AG04450 (cell line): ENCODE results near the gene SEPSECS. TPM values are rescaled to one million over a fixed set of nuclear protein-coding genes. Genes with fewer than 3 reads are reported as not detected.

Experiments used
- CTCF ChIA-PET: fragments of 300-600, 350-600 bp; formaldehyde crosslinking; extraction: SDS; loops from one replicate; lab custom pipeline; 2022; ENCODE audit warnings: antibody characterized with exemption, inconsistent platforms; lab: Charles Lee
- POLR2A ChIA-PET: fragments of 350-600 bp; formaldehyde crosslinking; extraction: SDS; loops from one replicate; lab custom pipeline; 2021; ENCODE audit warnings: antibody characterized with exemption, inconsistent platforms; lab: Yijun Ruan, JAX
- DNase-seq: peaks from one replicate; pipeline ENCODE4 v3.0.0-alpha.2; 2011; ENCODE audit warnings: low read depth, low spot score
- H3K27ac ChIP-seq: one replicate; pipeline ENCODE4 v1.5.1; 2012; ENCODE audit warnings: low read depth, low read length, control low read depth
- H3K27me3 ChIP-seq: one replicate; pipeline ENCODE4 v1.6.0; 2012; ENCODE audit warnings: low read length; ENCODE audit not compliant: control insufficient read depth, insufficient read depth
- H3K4me3 ChIP-seq: 2 replicates; pipeline ENCODE4 v1.5.1; 2011; ENCODE audit warnings: mild to moderate bottlenecking, low read depth, low read length, control low read depth
- H3K9me3 ChIP-seq: 2 replicates; pipeline ENCODE4 v1.5.1; 2012; ENCODE audit warnings: low read length; ENCODE audit not compliant: control insufficient read depth, insufficient read depth
- polyA plus RNA-seq: library from polyadenylated mRNA; depleted of rRNA; stranded (reverse); fragments of >200 nt; gene quantifications from 2 replicates; pipeline ENCODE4 v1.2.3, GENCODE V29; 2011
- TF ChIP-seq, protein P1 (sequence below): IDR thresholded peaks from 2 replicates; pipeline ENCODE4 v1.5.1; 2011; ENCODE audit warnings: low read depth, low read length, control low read depth, inconsistent platforms

SEPSECS gene
- polyA plus RNA-seq, 1 experiment, result 6.2 TPM

DNA sequence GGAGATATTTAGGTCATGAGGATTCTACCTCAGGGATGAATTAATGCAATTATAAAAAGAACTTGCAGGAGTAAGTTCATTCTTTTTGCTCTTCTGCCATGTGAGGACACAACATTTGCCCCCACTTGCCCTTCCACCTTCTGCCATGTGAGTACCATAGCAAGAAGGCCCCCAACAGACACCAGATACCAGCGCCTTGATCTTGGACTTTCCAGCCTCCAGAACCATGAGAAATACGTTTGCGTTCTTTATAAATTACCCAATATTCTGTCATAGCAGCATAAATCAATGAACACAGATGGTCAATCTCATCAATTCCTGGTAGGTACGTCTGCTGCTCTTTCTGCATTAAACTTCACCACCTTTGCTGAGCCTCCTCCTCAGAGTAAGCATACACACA is 5.7 kb upstream of the SEPSECS start:
- TF ChIP-seq, protein P1, sequence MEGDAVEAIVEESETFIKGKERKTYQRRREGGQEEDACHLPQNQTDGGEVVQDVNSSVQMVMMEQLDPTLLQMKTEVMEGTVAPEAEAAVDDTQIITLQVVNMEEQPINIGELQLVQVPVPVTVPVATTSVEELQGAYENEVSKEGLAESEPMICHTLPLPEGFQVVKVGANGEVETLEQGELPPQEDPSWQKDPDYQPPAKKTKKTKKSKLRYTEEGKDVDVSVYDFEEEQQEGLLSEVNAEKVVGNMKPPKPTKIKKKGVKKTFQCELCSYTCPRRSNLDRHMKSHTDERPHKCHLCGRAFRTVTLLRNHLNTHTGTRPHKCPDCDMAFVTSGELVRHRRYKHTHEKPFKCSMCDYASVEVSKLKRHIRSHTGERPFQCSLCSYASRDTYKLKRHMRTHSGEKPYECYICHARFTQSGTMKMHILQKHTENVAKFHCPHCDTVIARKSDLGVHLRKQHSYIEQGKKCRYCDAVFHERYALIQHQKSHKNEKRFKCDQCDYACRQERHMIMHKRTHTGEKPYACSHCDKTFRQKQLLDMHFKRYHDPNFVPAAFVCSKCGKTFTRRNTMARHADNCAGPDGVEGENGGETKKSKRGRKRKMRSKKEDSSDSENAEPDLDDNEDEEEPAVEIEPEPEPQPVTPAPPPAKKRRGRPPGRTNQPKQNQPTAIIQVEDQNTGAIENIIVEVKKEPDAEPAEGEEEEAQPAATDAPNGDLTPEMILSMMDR, result no peak
- Histone ChIP-seq H3K27me3 (no peaks in the 10 kb centered on the region), H3K9me3 (no peaks in the 10 kb centered on the region), H3K4me3 (no peak overlapping the region), H3K27ac (no peak overlapping the region)
- DNase-seq, result no peak
- CTCF ChIA-PET, result interaction anchor here (0.7 kb wide), 1 partner anchor 14 kb away, joined by 3 read pairs; no protein-coding TSS in a partner anchor
- POLR2A ChIA-PET, result no interaction called here

DNA sequence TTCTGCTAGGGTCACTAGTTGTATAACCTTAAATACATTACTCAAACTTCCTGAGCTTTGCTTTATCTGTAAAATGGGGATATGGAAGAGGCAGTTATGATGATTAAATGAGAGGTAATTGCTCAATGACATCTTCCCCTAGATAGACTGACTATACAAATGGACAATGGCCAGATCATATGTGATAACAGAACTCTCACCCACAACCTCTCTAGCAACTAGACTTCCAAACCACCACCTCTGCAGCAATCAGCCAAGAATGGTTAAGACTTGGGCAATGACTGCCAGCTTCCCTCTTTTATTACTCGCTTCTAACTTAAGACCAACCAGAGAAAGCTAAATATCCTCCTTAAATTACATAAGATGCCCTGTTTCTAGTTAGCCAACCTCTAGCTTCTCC is 2.9 kb upstream of the SEPSECS start:
- ChIA-PET POLR2A (no interaction called here), CTCF (interaction anchor here (0.6 to 3.5 kb wide), 3 partner anchors 149 to 174 kb away, joined by 3 to 30 read pairs (median 3); partner anchors contain the start of gene ZCCHC4)
- TF ChIP-seq, protein P1, result no peak
- Histone ChIP-seq H3K27ac (no peak overlapping the region), H3K27me3 (no peaks in the 10 kb centered on the region), H3K4me3 (no peak overlapping the region), H3K9me3 (no peaks in the 10 kb centered on the region)
- DNase-seq, result no peak

DNA sequence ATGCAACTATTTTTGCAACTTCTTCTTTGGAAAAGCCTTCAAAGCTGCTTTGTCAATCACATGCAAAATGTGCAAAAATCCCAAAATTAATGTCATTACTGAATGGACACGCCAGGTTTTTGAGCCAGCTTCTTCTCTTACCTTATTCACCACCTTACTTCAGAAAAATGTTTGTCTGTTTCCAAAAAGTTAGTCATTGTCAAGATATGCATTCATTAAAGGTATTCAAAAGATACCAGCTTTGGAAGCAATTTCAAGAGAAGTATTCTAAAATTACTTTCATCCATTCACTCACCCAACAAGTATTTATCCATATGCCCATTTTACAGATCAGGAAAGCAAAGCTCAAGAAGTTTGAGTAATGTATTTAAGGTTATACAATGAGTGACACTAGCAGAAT is 2.3 kb upstream of the SEPSECS start:
- DNase-seq, result no peak
- TF ChIP-seq, protein P1, result no peak
- Histone ChIP-seq H3K27me3 (no peaks in the 10 kb centered on the region), H3K4me3 (no peak overlapping the region), H3K9me3 (no peaks in the 10 kb centered on the region), H3K27ac (no peak overlapping the region)
- CTCF ChIA-PET, result interaction anchor here (0.6 to 3.5 kb wide), 5 partner anchors 18 to 205 kb away, joined by 3 to 30 read pairs (median 5); partner anchors contain the start of gene ZCCHC4
- POLR2A ChIA-PET, result no interaction called here

DNA sequence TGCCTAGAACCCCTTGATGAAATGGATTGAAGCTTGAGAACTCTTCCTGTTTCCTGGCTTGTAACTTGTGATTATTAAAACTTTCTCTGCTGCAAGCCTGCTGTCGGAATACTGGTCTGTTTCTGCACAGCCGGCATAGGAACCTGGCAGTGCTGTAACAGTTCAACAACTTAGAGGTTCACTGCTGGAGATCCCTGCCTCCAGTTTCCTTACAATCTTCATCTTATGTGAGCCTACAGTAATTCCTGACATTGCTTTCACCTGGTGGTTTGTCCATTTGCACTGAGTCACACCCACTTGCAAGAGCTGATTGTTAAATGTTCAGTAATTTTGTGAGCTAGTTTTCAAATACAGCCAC is 1.3 kb upstream of the SEPSECS start:
- Histone ChIP-seq H3K4me3 (peak overlapping the region; percentile 89), H3K27me3 (no peaks in the 10 kb centered on the region), H3K27ac (no peak overlapping the region), H3K9me3 (no peaks in the 10 kb centered on the region)
- ChIA-PET CTCF (interaction anchor here (0.8 to 3.5 kb wide), 7 partner anchors 17 to 688 kb away, joined by 3 to 30 read pairs (median 5); partner anchors contain the start of gene ZCCHC4), POLR2A (interaction anchor here (0.7 kb wide), 1 partner anchor 12 kb away, joined by 10 read pairs; no protein-coding TSS in a partner anchor)
- DNase-seq, result no peak
- TF ChIP-seq, protein P1, result no peak

DNA sequence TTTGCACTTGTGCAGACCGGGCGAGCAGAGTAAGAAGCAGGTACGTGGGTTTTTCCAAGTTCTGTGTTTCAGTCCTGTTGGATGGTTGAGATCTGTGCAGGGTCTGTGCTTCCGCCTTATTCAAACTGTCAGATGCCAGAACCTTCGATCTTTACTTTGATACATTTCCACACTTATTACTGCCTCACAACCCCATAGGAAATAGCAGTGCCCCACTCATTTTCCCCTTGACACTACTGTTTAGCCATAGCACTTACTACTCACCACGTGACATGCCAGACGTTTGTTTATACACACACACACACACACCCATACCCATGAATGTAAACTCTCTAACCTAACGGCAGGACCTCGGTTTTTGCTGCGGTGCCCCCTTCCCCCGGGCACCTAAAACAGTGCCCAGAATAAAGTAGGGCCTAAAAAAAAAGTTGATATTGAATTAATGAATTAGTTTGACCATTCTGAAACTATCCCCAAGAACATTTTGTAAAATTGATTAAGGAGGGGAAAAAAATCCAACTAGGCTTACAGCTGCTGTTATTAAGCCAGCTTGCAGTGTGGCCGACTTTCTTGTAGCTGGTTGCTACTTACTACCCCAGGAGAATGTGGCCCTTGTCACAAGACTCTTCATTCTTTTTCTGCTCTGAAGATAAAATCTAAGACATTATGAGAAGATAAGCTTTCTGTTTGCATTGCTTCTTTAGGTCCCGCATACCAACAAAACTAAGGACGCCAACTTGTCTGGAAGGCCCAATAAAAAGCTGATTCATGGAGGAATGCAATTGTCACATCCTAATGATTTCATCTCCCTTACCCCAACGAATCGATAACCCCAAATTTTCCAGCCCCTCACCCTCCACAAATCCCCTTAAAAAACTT is 704 bp upstream of the SEPSECS start:
- ChIA-PET POLR2A (interaction anchor here (0.7 to 1.2 kb wide), 2 partner anchors 13 to 73 kb away, joined by 5 to 10 read pairs; no protein-coding TSS in a partner anchor), CTCF (interaction anchor here (0.6 to 3.5 kb wide), 8 partner anchors 17 to 687 kb away, joined by 3 to 30 read pairs (median 6); partner anchors contain the start of gene ZCCHC4)
- TF ChIP-seq, protein P1, result no peak
- H3K4me3 ChIP-seq, result peak overlapping the region; percentile 89
- no peaks in the 10 kb centered on the region for H3K27me3 ChIP-seq
- no peaks in the 10 kb centered on the region for H3K9me3 ChIP-seq
- H3K27ac ChIP-seq, result peak overlapping the region; percentile 32
- DNase-seq, result no peak
